HG02884 (cell line): ENCODE measurements around the gene STXBP3.
A peak's percentile ranks its signal among the peaks of the same experiment; 100 is the strongest.
"Not testable (repeated sequence)": the region's sequence is repeated elsewhere in the genome, so short reads cannot be mapped to it uniquely, and the experiment has no call there.

Experiments used
- ATAC-seq: cut with Tn5 transposase; IDR thresholded peaks from one replicate; pipeline ENCODE4 v1.9.1; 2021; ENCODE audit warnings: mild to moderate bottlenecking, moderate library complexity; ENCODE audit not compliant: unreplicated experiment

Gene STXBP3

GRCh38 chr1:108746382-108747170, at the start of gene STXBP3:
TSS of gene STXBP3 (plus strand) at chr1:108746674. CDS start at chr1:108746738, 64 bp downstream.
- peak; percentile 88 for ATAC-seq

- no peak for ATAC-seq
These were observed 46.8 kb upstream of the STXBP3 start for GRCh38 chr1:108699375-108700332.

DNA sequence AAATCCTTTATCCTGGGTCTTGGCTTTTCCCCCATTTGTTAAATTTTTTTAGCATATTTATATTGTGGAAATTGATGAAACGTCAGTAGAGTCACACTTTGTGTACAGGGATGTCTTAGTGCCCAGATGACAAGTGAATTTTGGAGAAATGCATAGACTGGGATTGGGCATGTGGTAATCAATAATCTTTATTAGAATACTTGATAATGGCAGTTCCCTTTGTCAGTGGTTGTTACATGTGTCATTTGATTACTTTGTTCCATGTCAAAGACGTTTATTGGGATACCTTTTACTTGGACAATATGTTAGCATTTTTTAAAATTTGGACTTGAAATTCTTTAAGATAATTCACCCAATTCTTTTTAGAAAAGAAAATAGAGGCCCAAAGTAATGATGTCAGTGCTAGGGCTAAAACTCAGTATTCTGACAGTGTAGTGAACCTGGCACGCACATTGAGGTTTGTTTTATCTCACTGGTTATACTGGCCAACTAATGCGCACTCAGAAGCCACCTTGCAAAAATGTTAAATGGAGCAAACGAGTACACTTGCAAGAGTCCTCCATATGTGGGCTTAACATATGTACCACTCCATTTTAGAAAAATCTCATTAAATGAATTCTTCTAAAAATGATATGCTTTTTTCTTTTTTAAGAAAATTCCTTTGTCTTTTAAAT, 45.2 kb upstream of the STXBP3 start:
- no peak for ATAC-seq

DNA sequence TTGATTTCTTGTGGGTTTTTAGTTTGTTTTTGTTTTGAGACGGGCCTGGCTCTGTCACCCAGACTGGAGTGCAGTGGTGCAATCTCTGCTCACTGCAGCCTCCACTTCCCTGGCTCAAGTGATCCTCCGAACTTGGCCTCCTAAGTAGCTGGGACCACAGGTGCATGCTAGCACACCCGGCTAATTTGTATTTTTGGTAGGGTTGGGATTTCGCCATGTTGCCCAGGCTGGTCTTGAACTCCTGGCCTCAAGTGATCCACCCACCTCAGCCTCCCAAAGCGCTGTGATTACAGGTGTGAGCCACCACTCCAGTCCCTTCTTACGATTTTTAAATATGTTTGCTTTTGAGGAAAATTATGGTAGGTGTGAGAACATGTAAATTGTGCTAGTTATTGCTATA, 44.4 kb upstream of the STXBP3 start:
- not testable (repeated sequence) for ATAC-seq

DNA sequence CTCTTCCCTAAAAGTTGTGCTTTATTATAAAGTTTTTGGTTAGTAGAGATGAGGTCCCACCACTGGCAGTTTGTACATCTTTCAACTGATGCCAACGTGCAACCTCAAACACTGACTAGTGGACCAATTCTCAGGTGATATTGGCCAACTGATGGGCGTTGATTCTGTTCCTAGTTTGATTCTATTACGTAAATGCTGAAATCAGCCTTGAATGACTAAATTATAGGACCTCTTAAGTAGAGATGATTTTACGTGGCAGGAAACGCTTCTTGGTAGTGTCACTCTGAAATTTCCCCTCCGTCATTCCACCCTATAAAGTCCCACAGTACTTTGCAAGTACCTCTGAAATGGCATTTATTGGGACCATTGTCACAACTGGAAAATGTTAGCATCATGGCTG, 42.5 kb upstream of the STXBP3 start:
- no peak for ATAC-seq

DNA sequence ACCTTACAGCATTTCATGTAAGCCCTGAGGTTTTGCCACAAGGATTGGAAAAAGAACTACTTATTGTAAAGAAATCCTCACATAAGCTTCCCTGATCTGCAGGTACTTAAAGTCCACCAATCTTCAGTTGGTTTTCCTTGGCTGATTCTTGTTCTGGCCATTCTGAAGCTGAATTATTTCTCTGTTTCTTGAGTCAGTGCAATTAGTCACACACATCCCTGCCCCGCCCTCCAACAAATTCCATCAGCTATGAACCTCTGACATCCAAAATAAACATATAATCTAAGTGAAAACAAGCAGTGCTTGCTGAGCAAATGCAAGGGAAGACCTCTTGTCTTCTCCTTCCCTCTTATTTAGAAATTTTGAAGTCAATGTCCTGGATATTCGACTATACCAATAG, 42.0 kb upstream of the STXBP3 start:
- ATAC-seq = no peak

DNA sequence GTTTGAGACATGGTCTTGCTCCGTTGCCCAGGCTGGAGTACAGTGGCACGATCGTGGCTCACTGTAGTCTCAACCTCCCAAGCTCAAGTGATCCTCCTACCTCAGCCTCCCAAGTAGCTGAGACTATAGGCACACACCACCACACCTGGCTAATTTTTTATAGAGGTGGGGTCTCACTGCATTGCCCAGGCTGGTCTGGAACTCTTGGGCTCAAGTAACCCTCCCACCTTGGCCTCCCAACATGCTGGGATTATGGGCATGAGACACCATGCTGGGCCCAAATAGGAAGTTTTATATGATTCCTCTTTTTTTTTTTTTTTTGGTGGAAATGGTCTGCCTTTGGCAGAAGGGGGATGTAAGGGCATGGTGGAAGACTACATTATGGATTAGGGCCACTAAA, 39.8 kb upstream of the STXBP3 start:
- ATAC-seq = no peak

- ATAC-seq = no peak
These were observed 37.5 kb upstream of the STXBP3 start for GRCh38 chr1:108708691-108709660.

GRCh38 chr1:108712606-108713150, 33.8 kb upstream of the STXBP3 start, which contains the start of gene FNDC7:
TSS of gene FNDC7 (plus strand) at chr1:108712908. CDS start at chr1:108712934, 26 bp downstream.
- no peak for ATAC-seq

DNA sequence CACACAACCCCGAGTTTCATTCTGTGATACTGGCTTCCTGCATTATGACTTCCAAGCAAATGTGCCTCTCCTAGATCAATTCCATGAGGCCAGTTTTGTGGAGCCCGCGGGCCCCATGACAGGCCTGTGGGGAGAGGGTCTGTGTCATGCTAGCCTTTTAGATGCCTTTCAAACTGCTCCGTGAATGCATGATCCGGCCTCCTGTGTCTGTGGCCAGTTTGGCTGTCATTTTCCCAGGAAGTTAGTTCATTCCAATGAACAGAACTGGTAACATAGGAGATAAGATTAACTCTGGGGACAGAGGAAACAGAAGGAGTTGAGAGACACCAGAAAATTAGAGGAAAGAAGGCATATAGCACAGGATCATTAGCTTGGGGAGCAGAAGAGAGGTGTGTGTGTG, 30.5 kb upstream of the STXBP3 start:
- ATAC-seq = no peak

- no peak for ATAC-seq
These were observed 29.8 kb upstream of the STXBP3 start for GRCh38 chr1:108716437-108717230.

DNA sequence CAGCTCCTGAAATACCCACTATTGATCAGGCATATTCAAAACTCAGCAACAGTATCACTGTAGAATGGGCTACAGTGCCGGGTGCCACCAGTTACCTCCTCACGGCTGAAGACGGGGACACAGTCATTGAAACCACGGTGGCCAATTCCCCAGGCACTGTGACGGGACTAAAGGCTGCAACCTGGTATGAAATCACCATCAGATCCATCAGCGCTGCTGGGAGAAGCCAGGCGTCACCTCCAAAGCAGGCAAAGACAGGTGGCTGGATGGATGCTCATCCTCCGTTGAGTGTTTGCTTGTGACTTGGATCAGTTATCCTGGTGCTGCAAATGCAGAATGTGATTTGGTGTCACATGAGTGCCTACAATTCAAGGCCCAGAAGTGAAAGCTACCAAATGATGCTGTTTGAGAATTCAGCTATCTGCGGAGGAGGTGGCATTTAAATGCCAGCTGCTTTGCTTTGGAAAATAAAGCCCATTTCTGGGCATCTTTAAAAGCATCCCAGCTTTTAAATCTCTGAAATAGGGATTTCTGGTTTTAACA, 28.6 kb upstream of the STXBP3 start:
- ATAC-seq = no peak

GRCh38 chr1:108718927-108719655, 27.4 kb upstream of the STXBP3 start:
- no peak for ATAC-seq

- no peak for ATAC-seq
These were observed 26.6 kb upstream of the STXBP3 start for GRCh38 chr1:108719656-108720435.

DNA sequence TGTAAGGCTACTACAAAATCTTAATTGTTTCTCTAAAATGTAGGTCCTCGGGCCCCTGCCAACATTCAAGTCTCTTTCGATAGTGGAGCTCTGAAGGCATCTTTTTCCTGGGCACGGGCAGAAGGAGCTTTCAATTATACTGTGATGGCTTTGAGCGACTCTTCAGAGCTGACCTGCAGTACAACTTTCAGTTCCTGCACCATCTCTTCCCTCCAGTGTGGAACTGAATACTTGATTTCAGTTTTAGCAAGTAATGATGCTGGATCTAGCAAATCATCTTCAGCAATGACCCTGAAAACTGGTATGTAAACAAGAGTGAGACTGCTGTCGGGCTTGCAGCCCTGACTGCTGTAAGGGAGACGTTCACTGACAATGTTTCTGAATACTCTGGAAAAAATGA, 24.2 kb upstream of the STXBP3 start:
- no peak for ATAC-seq

DNA sequence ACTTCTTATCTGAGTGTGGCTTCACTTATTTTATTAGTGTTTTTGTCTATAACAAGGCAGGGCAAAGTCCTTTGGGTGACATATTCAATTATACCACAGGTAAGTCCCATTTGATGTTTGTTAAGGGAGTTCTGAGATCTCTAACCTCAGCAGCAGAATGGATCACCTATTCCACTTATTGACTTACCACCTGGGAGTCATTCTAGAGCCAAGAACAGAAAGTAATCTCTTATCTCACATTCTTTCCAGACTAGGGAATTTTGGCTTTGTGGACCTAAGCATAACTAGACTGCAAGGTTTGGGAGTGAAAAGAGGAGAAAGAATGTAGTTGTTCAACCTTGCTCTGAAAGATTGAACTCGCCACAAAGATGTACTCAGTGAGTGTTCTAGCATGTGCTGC, 20.6 kb upstream of the STXBP3 start:
- ATAC-seq = no peak

GRCh38 chr1:108728327-108728923, 18.0 kb upstream of the STXBP3 start:
- ATAC-seq = no peak
